ENCODE data around the gene SPHK1. TPM values are rescaled to one million over a fixed set of nuclear protein-coding genes. Genes with fewer than 3 reads are reported as not detected.

SPHK1 gene
- total RNA-seq, 1 donor from 2014 or later, result 26.8 TPM

GRCh38 chr17:76414334-76415295, 30.2 kb downstream of the SPHK1 start:
- TF ChIP-seq CTCF (conservative IDR thresholded peaks at IDR 0.05), result no peak
- DNase-seq (ENCODE audit: extremely low spot score, unreplicated experiment), result no peak
- peaks cover 17% of the 10 kb centered on the region for H3K4me1 Mint-ChIP-seq (ENCODE audit: unreplicated experiment)
- peaks cover 6% of the 10 kb centered on the region for H3K36me3 Mint-ChIP-seq
- H3K27me3 Mint-ChIP-seq, result no peaks in the 10 kb centered on the region
- no peak overlapping the region for H3K4me3 Mint-ChIP-seq
- H3K27ac Mint-ChIP-seq, result no peak overlapping the region
- no peaks in the 10 kb centered on the region for H3K9me3 Mint-ChIP-seq

- TF ChIP-seq CTCF (conservative IDR thresholded peaks at IDR 0.05), result no peak
- Mint-ChIP-seq H3K27ac (no peak overlapping the region), H3K4me3 (no peak overlapping the region), H3K4me1 (ENCODE audit: unreplicated experiment) (peaks cover 27% of the 10 kb centered on the region), H3K27me3 (no peaks in the 10 kb centered on the region), H3K9me3 (no peaks in the 10 kb centered on the region), H3K36me3 (peaks cover 3% of the 10 kb centered on the region)
- no peak for DNase-seq (ENCODE audit: extremely low spot score, unreplicated experiment)
These were observed 31.4 kb downstream of the SPHK1 start for GRCh38 chr17:76415786-76416185.

- H3K9me3 Mint-ChIP-seq, result no peaks in the 10 kb centered on the region
- peaks cover 3% of the 10 kb centered on the region for H3K36me3 Mint-ChIP-seq
- no peak for DNase-seq (ENCODE audit: extremely low spot score, unreplicated experiment)
- TF ChIP-seq CTCF (conservative IDR thresholded peaks at IDR 0.05), result no peak
- H3K27ac Mint-ChIP-seq, result no peak overlapping the region
- no peak overlapping the region for H3K4me3 Mint-ChIP-seq
- H3K27me3 Mint-ChIP-seq, result no peaks in the 10 kb centered on the region
- H3K4me1 Mint-ChIP-seq (ENCODE audit: unreplicated experiment), result peaks cover 31% of the 10 kb centered on the region
These were observed 32.0 kb downstream of the SPHK1 start for GRCh38 chr17:76416457-76416856.

- no peak for DNase-seq (ENCODE audit: extremely low spot score, unreplicated experiment)
- H3K9me3 Mint-ChIP-seq, result no peaks in the 10 kb centered on the region
- H3K27ac Mint-ChIP-seq, result no peak overlapping the region
- no peak overlapping the region for H3K4me3 Mint-ChIP-seq
- peaks cover 3% of the 10 kb centered on the region for H3K36me3 Mint-ChIP-seq
- no peak for TF ChIP-seq CTCF (conservative IDR thresholded peaks at IDR 0.05)
- H3K4me1 Mint-ChIP-seq (ENCODE audit: unreplicated experiment), result peaks cover 31% of the 10 kb centered on the region
- no peaks in the 10 kb centered on the region for H3K27me3 Mint-ChIP-seq
These were observed 32.5 kb downstream of the SPHK1 start for GRCh38 chr17:76416899-76417298.

- TF ChIP-seq CTCF (conservative IDR thresholded peaks at IDR 0.05), result no peak
- Mint-ChIP-seq H3K36me3 (peaks cover 5% of the 10 kb centered on the region), H3K27me3 (no peaks in the 10 kb centered on the region), H3K4me1 (ENCODE audit: unreplicated experiment) (peaks cover 31% of the 10 kb centered on the region), H3K9me3 (no peaks in the 10 kb centered on the region), H3K4me3 (no peak overlapping the region), H3K27ac (no peak overlapping the region)
- no peak for DNase-seq (ENCODE audit: extremely low spot score, unreplicated experiment)
These were observed 33.2 kb downstream of the SPHK1 start for GRCh38 chr17:76417499-76418143.

Measured in type B pancreatic cell (in vitro differentiated cells).